A549 (cell line): ENCODE measurements around the gene VPS37B. TPM values are rescaled to one million over a fixed set of nuclear protein-coding genes. Genes with fewer than 3 reads are reported as not detected.

ENCODE experiments used
- ATAC-seq, 2 experiments: fragments of 200-7000 bp in 1 of 2; fragments of >200 bp in 1 of 2; cut with Nextera tagmentation in 1 of 2; cut with Tn5 transposase in 1 of 2; 3 replicates each; pipeline versions ENCODE4 v1.8.0 to v1.9.1; 2018 to 2020; ENCODE audit warnings: mild to moderate bottlenecking in 1 of 2, moderate library complexity in 1 of 2
- CTCF ChIA-PET: fragments of 300-600 bp; sonication (Branson Sonifier 250); formaldehyde crosslinking; extraction: SDS; loops from one replicate; lab custom pipeline; 2021; ENCODE audit warnings: antibody characterized with exemption, inconsistent platforms; lab: Yijun Ruan, JAX
- POLR2A ChIA-PET: fragments of 350-600 bp; formaldehyde crosslinking; extraction: SDS; loops from one replicate; lab custom pipeline; 2021; ENCODE audit warnings: antibody characterized with exemption, inconsistent platforms; lab: Yijun Ruan, JAX
- DNase-seq, 2 experiments: peaks; one replicate each; pipeline versions ENCODE4 v3.0.0 to v3.0.0-alpha.2; 2011 to 2016; ENCODE audit warnings: low read depth in 1 of 2, low spot score in 1 of 2
- FAIRE-seq: peaks from 2 replicates; lab custom pipeline; 2011; peaks lifted over from hg19 to GRCh38; lab: Jason Lieb, UNC
- H3K27ac ChIP-seq, 2 experiments: fragments of >200 bp; sonication (Bioruptor Twin); formaldehyde crosslinking; 3 replicates each; pipeline ENCODE4 v1.5.1; 2016 to 2017
- H3K4me1 ChIP-seq: fragments of >200 bp; sonication (Bioruptor Twin); formaldehyde crosslinking; 3 replicates; pipeline ENCODE4 v1.6.1; 2016
- H3K4me2 ChIP-seq: fragments of >200 bp; sonication (Bioruptor Twin); formaldehyde crosslinking; 3 replicates; pipeline ENCODE4 v1.6.1; 2016
- H3K4me3 ChIP-seq: fragments of >200 bp; sonication (Bioruptor Twin); formaldehyde crosslinking; 3 replicates; pipeline ENCODE4 v1.5.1; 2016
- H3K9me3 ChIP-seq: fragments of >200 bp; sonication (Bioruptor Twin); formaldehyde crosslinking; 3 replicates; pipeline ENCODE4 v1.6.1; 2016
- BHLHE40 ChIP-seq: IDR thresholded peaks from 2 replicates; pipeline ENCODE4 v1.6.1; 2012; ENCODE audit warnings: low read depth, low read length, inconsistent platforms
- CBX8 ChIP-seq: fragments of 200-600 bp; sonication (generic); IDR thresholded peaks from 2 replicates; pipeline ENCODE4 v1.6.1; 2016
- CEBPB ChIP-seq, 2 experiments: fragments of >200 bp in 1 of 2; sonication (Bioruptor Twin) in 1 of 2; formaldehyde crosslinking in 1 of 2; IDR thresholded peaks; 2 replicates each; pipeline ENCODE4 v1.6.1; 2012 to 2016
- CHD4 ChIP-seq: fragments of 200-600 bp; sonication (generic); IDR thresholded peaks from 2 replicates; pipeline ENCODE4 v1.6.1; 2016; ENCODE audit warnings: antibody characterized with exemption, mild to moderate bottlenecking, borderline replicate concordance
- FOSB ChIP-seq: fragments of 250-450 bp; sonication (Bioruptor Pico); IDR thresholded peaks from 2 replicates; pipeline ENCODE4 v1.5.0; 2020; ENCODE audit warnings: mild to moderate bottlenecking, moderate library complexity
- HDAC2 ChIP-seq: fragments of 200-600 bp; sonication (generic); IDR thresholded peaks from 2 replicates; pipeline ENCODE4 v1.6.1; 2016
- HOXA7 ChIP-seq: fragments of 250-450 bp; sonication (Bioruptor Pico); IDR thresholded peaks from 2 replicates; pipeline ENCODE4 v1.5.0; 2020; ENCODE audit warnings: mild to moderate bottlenecking, moderate library complexity
- JUN ChIP-seq, 2 experiments: fragments of >200 bp; sonication (Bioruptor Twin); formaldehyde crosslinking; IDR thresholded peaks; 2 replicates in 1 of 2; 3 replicates in 1 of 2; pipeline ENCODE4 v1.6.1; 2016 to 2017
- MYC ChIP-seq: IDR thresholded peaks from 2 replicates; pipeline ENCODE4 v1.6.1; 2012; ENCODE audit warnings: mild to moderate bottlenecking, inconsistent platforms, low read length, improper control_type of control experiment, borderline replicate concordance
- NFE2L2 ChIP-seq: fragments of 150-350 bp; conservative IDR thresholded peaks from 2 replicates; pipeline ENCODE4 v1.6.1; 2014; ENCODE audit warnings: low read length
- POLR2A ChIP-seq: IDR thresholded peaks from 2 replicates; pipeline ENCODE4 v1.6.1; 2012; ENCODE audit warnings: mild to moderate bottlenecking, low read length
- RCOR1 ChIP-seq: fragments of 150-350 bp; IDR thresholded peaks from 2 replicates; pipeline ENCODE4 v1.6.1; 2014; ENCODE audit warnings: antibody characterized with exemption, low read length, low read depth
- SMC3 ChIP-seq: fragments of >200 bp; sonication (Bioruptor Twin); formaldehyde crosslinking; IDR thresholded peaks from 3 replicates; pipeline ENCODE4 v1.6.1; 2018; ENCODE audit warnings: inconsistent platforms
- TFCP2L1 ChIP-seq: fragments of 250-450 bp; sonication (Bioruptor Pico); IDR thresholded peaks from 2 replicates; pipeline ENCODE4 v1.5.0; 2021; ENCODE audit warnings: mild to moderate bottlenecking
- TP53 ChIP-seq: fragments of 250-450 bp; sonication (Bioruptor Pico); IDR thresholded peaks from 2 replicates; pipeline ENCODE4 v1.5.0; 2021; ENCODE audit warnings: mild to moderate bottlenecking, moderate library complexity
- ZNF302 ChIP-seq: fragments of 250-450 bp; sonication (Bioruptor Pico); IDR thresholded peaks from 2 replicates; pipeline ENCODE4 v1.9.0; 2021; ENCODE audit warnings: inconsistent platforms, mild to moderate bottlenecking, moderate library complexity
- ZSCAN20 ChIP-seq: fragments of 250-450 bp; sonication (Bioruptor Pico); IDR thresholded peaks from 2 replicates; pipeline ENCODE4 v1.8.0; 2022; ENCODE audit warnings: mild to moderate bottlenecking, moderate library complexity
- WGBS: methylation state at CpG from one replicate; pipeline ENCODE4 v1.1.6; 2017; ENCODE audit errors: missing lambda C conversion rate; 5-methylcytosine and 5-hydroxymethylcytosine counted together
- polyA plus RNA-seq, 4 experiments: library from polyadenylated mRNA; depleted of rRNA in 3 of 4; stranded (reverse); fragments of >200 nt; fragmentation: RNase III in 1 of 4; extraction: RNeasy Plus Mini Kit Qiagen cat#74134 plus additional on column Dnase treatment in 1 of 4; gene quantifications; 2 replicates in 3 of 4; 3 replicates in 1 of 4; pipeline ENCODE4 v1.2.3, GENCODE V29; 2011 to 2017
- TF ChIP-seq, protein P1 (sequence below): fragments of 200-600 bp; sonication (generic); IDR thresholded peaks from 2 replicates; pipeline ENCODE4 v1.6.1; 2016; ENCODE audit warnings: antibody characterized with exemption, mild to moderate bottlenecking, moderate library complexity
- TF ChIP-seq, protein P2 (sequence below): fragments of 450-650 bp; IDR thresholded peaks from 2 replicates; pipeline ENCODE4 v1.6.1; 2014; ENCODE audit warnings: antibody characterized with exemption
- TF ChIP-seq, protein P3 (sequence below): IDR thresholded peaks from 2 replicates; pipeline ENCODE4 v1.6.1; 2012
- TF ChIP-seq, protein P4 (sequence below): IDR thresholded peaks from 2 replicates; pipeline ENCODE4 v1.6.1; 2012
- TF ChIP-seq, protein P5 (sequence below): fragments of >200 bp; sonication (Bioruptor Twin); formaldehyde crosslinking; IDR thresholded peaks from 3 replicates; pipeline ENCODE4 v1.6.1; 2016
- TF ChIP-seq, protein P6 (sequence below): fragments of >200 bp; sonication (Bioruptor Twin); formaldehyde crosslinking; IDR thresholded peaks from 3 replicates; pipeline ENCODE4 v1.5.1; 2016

The VPS37B gene
- polyA plus RNA-seq, 2 of the 4 experiments (the other 2 are of a cell fraction) = 17.0 to 18.6 TPM

DNA sequence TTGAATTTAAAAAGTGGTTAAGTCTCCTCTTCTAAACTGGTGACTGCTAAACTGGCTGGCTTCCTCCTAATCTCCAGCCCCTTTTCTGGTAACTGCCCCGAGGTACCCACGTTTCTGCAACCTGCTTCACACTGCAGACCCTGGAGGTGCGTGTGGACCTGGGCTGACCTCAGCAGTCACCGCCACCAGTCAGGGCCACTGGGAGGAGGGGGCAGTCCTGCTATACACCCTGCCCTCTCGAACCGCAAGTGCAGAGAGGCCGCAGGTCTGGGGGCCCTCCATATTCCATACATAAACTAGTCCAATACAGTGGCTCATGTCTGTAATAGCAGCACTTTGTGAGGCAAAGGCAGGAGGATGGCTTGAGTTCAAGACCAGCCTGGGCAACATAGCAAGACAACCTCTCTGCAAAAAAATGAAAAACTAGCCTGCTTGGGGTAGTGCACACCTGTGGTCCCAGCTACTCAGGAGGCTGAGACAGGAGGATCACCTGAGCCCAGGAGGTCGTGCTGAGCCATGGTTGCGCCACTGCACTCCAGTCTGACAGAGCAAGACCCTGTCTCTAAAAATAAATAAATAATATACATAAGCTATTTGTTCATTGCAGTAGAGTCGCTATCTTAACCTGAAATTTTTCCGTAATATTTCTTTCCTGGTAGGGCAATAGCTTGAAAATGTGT is 25.6 kb downstream of the VPS37B start:
- Histone ChIP-seq H3K27ac (no peak overlapping the region), H3K4me3 (no peak overlapping the region), H3K4me2 (no peak overlapping the region), H3K4me1 (peaks cover 10% of the 10 kb centered on the region; the same call in 1 of the 3 replicates), H3K9me3 (no peaks in the 10 kb centered on the region)
- WGBS = 94% methylated on average over 9 of the region's 11 CpGs
- CTCF ChIA-PET = interaction anchor here (1.0 to 18.6 kb wide), 7 partner anchors 9 to 77 kb away, joined by 3 to 522 read pairs (median 8); no protein-coding TSS in a partner anchor
- ATAC-seq = no peak
- TF ChIP-seq HDAC2 (no peak), CHD4 (no peak), NFE2L2 (no peak), CEBPB (IDR thresholded peaks at IDR 0.05) (no peak), ZNF302 (CRISPR knock-in tag) (no peak), JUN (IDR thresholded peaks at IDR 0.05) (no peak), POLR2A (no peak), RCOR1 (no peak), MYC (no peak), SMC3 (no peak), TFCP2L1 (CRISPR knock-in tag) (no peak), HOXA7 (CRISPR knock-in tag) (no peak)
- TF ChIP-seq, protein P1, sequence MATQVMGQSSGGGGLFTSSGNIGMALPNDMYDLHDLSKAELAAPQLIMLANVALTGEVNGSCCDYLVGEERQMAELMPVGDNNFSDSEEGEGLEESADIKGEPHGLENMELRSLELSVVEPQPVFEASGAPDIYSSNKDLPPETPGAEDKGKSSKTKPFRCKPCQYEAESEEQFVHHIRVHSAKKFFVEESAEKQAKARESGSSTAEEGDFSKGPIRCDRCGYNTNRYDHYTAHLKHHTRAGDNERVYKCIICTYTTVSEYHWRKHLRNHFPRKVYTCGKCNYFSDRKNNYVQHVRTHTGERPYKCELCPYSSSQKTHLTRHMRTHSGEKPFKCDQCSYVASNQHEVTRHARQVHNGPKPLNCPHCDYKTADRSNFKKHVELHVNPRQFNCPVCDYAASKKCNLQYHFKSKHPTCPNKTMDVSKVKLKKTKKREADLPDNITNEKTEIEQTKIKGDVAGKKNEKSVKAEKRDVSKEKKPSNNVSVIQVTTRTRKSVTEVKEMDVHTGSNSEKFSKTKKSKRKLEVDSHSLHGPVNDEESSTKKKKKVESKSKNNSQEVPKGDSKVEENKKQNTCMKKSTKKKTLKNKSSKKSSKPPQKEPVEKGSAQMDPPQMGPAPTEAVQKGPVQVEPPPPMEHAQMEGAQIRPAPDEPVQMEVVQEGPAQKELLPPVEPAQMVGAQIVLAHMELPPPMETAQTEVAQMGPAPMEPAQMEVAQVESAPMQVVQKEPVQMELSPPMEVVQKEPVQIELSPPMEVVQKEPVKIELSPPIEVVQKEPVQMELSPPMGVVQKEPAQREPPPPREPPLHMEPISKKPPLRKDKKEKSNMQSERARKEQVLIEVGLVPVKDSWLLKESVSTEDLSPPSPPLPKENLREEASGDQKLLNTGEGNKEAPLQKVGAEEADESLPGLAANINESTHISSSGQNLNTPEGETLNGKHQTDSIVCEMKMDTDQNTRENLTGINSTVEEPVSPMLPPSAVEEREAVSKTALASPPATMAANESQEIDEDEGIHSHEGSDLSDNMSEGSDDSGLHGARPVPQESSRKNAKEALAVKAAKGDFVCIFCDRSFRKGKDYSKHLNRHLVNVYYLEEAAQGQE = no peak
- TF ChIP-seq, protein P2, sequence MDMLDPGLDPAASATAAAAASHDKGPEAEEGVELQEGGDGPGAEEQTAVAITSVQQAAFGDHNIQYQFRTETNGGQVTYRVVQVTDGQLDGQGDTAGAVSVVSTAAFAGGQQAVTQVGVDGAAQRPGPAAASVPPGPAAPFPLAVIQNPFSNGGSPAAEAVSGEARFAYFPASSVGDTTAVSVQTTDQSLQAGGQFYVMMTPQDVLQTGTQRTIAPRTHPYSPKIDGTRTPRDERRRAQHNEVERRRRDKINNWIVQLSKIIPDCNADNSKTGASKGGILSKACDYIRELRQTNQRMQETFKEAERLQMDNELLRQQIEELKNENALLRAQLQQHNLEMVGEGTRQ = no peak
- TF ChIP-seq, protein P3, sequence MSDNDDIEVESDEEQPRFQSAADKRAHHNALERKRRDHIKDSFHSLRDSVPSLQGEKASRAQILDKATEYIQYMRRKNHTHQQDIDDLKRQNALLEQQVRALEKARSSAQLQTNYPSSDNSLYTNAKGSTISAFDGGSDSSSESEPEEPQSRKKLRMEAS = no peak
- no peak for DNase-seq
- no peak for FAIRE-seq
- POLR2A ChIA-PET = no interaction called here

DNA sequence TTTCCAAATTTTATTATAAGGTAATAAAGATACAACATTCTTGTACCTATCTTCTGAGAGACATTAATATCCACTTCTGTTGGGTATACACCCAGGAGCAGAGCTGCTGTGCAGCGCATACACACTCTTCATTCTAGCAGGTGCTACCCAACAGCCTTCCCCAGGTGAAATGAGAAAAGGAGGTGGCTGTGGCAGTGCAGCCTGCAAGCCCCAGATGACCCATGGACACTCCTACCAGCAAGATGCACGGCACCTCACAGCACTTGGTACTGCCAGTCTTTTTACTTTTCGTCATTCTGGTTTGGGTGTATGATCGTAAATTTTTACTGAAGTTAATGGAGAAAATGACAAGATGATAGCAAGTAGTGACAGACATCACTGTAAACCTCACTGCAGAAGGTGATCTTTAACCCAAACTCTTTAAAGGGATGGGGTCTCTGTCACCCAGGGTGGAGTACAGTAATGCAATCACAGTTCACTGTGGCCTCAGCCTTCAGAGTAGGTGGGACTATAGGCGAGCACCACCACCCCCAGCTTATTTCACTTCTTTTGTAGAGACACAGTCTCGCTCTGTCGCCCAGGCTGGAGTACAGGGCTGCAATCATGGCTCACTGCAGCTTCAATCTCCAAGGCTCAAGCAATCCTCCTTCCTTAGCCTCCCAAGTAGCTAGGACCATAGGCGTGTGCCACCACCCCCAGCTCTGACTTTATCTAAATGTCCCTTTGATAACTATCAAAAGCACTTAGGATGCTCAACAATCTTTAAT is 26.5 kb downstream of the VPS37B start:
- POLR2A ChIA-PET = interaction anchor here (1.0 kb wide), 1 partner anchor 363 kb away, joined by 3 read pairs; the partner anchor contains the start of gene MPHOSPH9
- no peak overlapping the region for H3K27ac ChIP-seq
- no peak overlapping the region for H3K4me3 ChIP-seq
- no peak for FAIRE-seq
- CTCF ChIA-PET = interaction anchor here (1.0 to 18.6 kb wide), 6 partner anchors 8 to 77 kb away, joined by 3 to 522 read pairs (median 8); no protein-coding TSS in a partner anchor
- WGBS = 90% methylated on average over 8 of the region's 8 CpGs
- DNase-seq = no peak
- peaks cover 10% of the 10 kb centered on the region; the same call in 1 of the 3 replicates for H3K4me1 ChIP-seq
- no peak overlapping the region for H3K4me2 ChIP-seq
- TF ChIP-seq, protein P4, sequence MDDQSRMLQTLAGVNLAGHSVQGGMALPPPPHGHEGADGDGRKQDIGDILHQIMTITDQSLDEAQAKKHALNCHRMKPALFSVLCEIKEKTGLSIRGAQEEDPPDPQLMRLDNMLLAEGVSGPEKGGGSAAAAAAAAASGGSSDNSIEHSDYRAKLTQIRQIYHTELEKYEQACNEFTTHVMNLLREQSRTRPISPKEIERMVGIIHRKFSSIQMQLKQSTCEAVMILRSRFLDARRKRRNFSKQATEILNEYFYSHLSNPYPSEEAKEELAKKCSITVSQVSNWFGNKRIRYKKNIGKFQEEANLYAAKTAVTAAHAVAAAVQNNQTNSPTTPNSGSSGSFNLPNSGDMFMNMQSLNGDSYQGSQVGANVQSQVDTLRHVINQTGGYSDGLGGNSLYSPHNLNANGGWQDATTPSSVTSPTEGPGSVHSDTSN = no peak
- TF ChIP-seq TP53 (no peak), ZSCAN20 (CRISPR knock-in tag) (no peak), FOSB (CRISPR knock-in tag) (no peak), BHLHE40 (no peak), CBX8 (no peak)
- TF ChIP-seq, protein P5, sequence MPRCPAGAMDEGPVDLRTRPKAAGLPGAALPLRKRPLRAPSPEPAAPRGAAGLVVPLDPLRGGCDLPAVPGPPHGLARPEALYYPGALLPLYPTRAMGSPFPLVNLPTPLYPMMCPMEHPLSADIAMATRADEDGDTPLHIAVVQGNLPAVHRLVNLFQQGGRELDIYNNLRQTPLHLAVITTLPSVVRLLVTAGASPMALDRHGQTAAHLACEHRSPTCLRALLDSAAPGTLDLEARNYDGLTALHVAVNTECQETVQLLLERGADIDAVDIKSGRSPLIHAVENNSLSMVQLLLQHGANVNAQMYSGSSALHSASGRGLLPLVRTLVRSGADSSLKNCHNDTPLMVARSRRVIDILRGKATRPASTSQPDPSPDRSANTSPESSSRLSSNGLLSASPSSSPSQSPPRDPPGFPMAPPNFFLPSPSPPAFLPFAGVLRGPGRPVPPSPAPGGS = no peak
- TF ChIP-seq, protein P6, sequence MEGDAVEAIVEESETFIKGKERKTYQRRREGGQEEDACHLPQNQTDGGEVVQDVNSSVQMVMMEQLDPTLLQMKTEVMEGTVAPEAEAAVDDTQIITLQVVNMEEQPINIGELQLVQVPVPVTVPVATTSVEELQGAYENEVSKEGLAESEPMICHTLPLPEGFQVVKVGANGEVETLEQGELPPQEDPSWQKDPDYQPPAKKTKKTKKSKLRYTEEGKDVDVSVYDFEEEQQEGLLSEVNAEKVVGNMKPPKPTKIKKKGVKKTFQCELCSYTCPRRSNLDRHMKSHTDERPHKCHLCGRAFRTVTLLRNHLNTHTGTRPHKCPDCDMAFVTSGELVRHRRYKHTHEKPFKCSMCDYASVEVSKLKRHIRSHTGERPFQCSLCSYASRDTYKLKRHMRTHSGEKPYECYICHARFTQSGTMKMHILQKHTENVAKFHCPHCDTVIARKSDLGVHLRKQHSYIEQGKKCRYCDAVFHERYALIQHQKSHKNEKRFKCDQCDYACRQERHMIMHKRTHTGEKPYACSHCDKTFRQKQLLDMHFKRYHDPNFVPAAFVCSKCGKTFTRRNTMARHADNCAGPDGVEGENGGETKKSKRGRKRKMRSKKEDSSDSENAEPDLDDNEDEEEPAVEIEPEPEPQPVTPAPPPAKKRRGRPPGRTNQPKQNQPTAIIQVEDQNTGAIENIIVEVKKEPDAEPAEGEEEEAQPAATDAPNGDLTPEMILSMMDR = no peak
- no peaks in the 10 kb centered on the region for H3K9me3 ChIP-seq
- ATAC-seq = no peak
